HepG2 (cell line): ENCODE measurements around the gene PIK3C3. TPM values are rescaled to one million over a fixed set of nuclear protein-coding genes. Genes with fewer than 3 reads are reported as not detected.

Experiments used
- CEBPB ChIP-seq: IDR thresholded peaks from 2 replicates; pipeline ENCODE4 v1.6.1; 2011; ENCODE audit warnings: low read depth, low read length, improper control_type of control experiment, borderline replicate concordance
- CEBPG ChIP-seq: IDR thresholded peaks from 2 replicates; pipeline ENCODE4 v1.6.1; 2016
- DR1 ChIP-seq: sonication (generic); formaldehyde crosslinking; IDR thresholded peaks from 2 replicates; pipeline ENCODE4 v1.8.0; 2021; ENCODE audit warnings: mild to moderate bottlenecking, missing genetic modification reagents, inconsistent platforms
- EHMT2 ChIP-seq: fragments of 200-600 bp; sonication (generic); IDR thresholded peaks from 2 replicates; pipeline ENCODE4 v1.7.0; 2017; ENCODE audit warnings: antibody characterized with exemption, low read depth, low read length, borderline replicate concordance
- ELF3 ChIP-seq: IDR thresholded peaks from 2 replicates; pipeline ENCODE4 v1.6.1; 2016; ENCODE audit warnings: missing genetic modification reagents, missing compliant biosample characterization
- ETV5 ChIP-seq: IDR thresholded peaks from 2 replicates; pipeline ENCODE4 v1.6.1; 2018; ENCODE audit warnings: missing biosample characterization, missing genetic modification reagents, inconsistent platforms, borderline replicate concordance
- FOSL2 ChIP-seq: sonication (generic); formaldehyde crosslinking; IDR thresholded peaks from 2 replicates; pipeline ENCODE4 v1.4.0; 2020; ENCODE audit warnings: missing genetic modification reagents
- GZF1 ChIP-seq: sonication (generic); formaldehyde crosslinking; IDR thresholded peaks from 2 replicates; pipeline ENCODE4 v1.5.1; 2020; ENCODE audit warnings: mild to moderate bottlenecking, missing genetic modification reagents
- KLF13 ChIP-seq: sonication (generic); formaldehyde crosslinking; IDR thresholded peaks from 2 replicates; pipeline ENCODE4 v1.4.0; 2020; ENCODE audit warnings: mild to moderate bottlenecking, missing genetic modification reagents
- LCORL ChIP-seq, 2 experiments: fragments of 450-650 bp in 1 of 2; sonication (generic) in 1 of 2; formaldehyde crosslinking in 1 of 2; IDR thresholded peaks; 2 replicates each; pipeline versions ENCODE4 v1.5.0 to v1.6.1; 2017 to 2020; ENCODE audit warnings: antibody characterized with exemption in 1 of 2, missing genetic modification reagents in 1 of 2
- MAFF ChIP-seq: IDR thresholded peaks from 2 replicates; pipeline ENCODE4 v1.6.1; 2011; ENCODE audit warnings: low read depth, low read length, improper control_type of control experiment
- MAFK ChIP-seq, 2 experiments: IDR thresholded peaks in 1 of 2; conservative IDR thresholded peaks in 1 of 2; 2 replicates each; pipeline ENCODE4 v1.6.1; 2011; ENCODE audit warnings: improper control_type of control experiment in 2 of 2, low read length in 2 of 2
- MED8 ChIP-seq: sonication (generic); formaldehyde crosslinking; IDR thresholded peaks from 2 replicates; pipeline ENCODE4 v1.8.1; 2023; ENCODE audit warnings: mild to moderate bottlenecking, missing genetic modification reagents; ENCODE audit not compliant: insufficient replicate concordance
- NCOR1 ChIP-seq: fragments of 200-600 bp; sonication (generic); IDR thresholded peaks from 2 replicates; pipeline ENCODE4 v1.7.0; 2017; ENCODE audit warnings: antibody characterized with exemption, low read length, borderline replicate concordance
- NFE2L2 ChIP-seq: fragments of 150-350 bp; IDR thresholded peaks from 2 replicates; pipeline ENCODE4 v1.6.1; 2014; ENCODE audit warnings: low read length
- POGZ ChIP-seq: sonication (generic); formaldehyde crosslinking; IDR thresholded peaks from 2 replicates; pipeline ENCODE4 v1.4.0; 2020; ENCODE audit warnings: mild to moderate bottlenecking, missing genetic modification reagents
- SOX5 ChIP-seq: IDR thresholded peaks from 2 replicates; pipeline ENCODE4 v1.6.1; 2016; ENCODE audit warnings: borderline replicate concordance
- SOX6 ChIP-seq, 2 experiments: fragments of 450-650 bp in 1 of 2; sonication (generic) in 1 of 2; formaldehyde crosslinking in 1 of 2; IDR thresholded peaks; 2 replicates each; pipeline versions ENCODE4 v1.4.0 to v1.6.1; 2017 to 2020; ENCODE audit warnings: antibody characterized with exemption in 1 of 2, mild to moderate bottlenecking in 1 of 2, missing genetic modification reagents in 1 of 2
- TP53 ChIP-seq: sonication (generic); formaldehyde crosslinking; conservative IDR thresholded peaks from 2 replicates; pipeline ENCODE4 v1.4.0; 2020; ENCODE audit warnings: missing genetic modification reagents
- YEATS4 ChIP-seq: sonication (generic); formaldehyde crosslinking; IDR thresholded peaks from 2 replicates; pipeline ENCODE4 v1.4.0; 2020; ENCODE audit warnings: missing genetic modification reagents, borderline replicate concordance
- ZKSCAN8 ChIP-seq: IDR thresholded peaks from 2 replicates; pipeline ENCODE4 v1.6.1; 2016; ENCODE audit warnings: borderline replicate concordance, missing genetic modification reagents, missing compliant biosample characterization
- ZNF781 ChIP-seq: sonication (generic); formaldehyde crosslinking; IDR thresholded peaks from 2 replicates; pipeline ENCODE4 v1.5.1; 2020; ENCODE audit warnings: borderline replicate concordance, mild to moderate bottlenecking, missing genetic modification reagents; ENCODE audit errors: not compliant biosample characterization
- ZNF792 ChIP-seq: IDR thresholded peaks from 2 replicates; pipeline ENCODE4 v1.6.1; 2016
- polyA plus RNA-seq, 8 experiments: library from polyadenylated mRNA; depleted of rRNA in 3 of 8; stranded (reverse) in 7 of 8; unstranded in 1 of 8; fragments of >200 nt; fragmentation: Illumina TruSeq in 4 of 8; extraction: Trizol in 4 of 8; gene quantifications; 2 replicates each; pipeline versions ENCODE4 v1.2.1 to v1.2.3, GENCODE V29; 2011 to 2016; ENCODE audit warnings: low read depth in 4 of 8, missing spikeins in 1 of 8, mixed read lengths in 1 of 8; ENCODE audit not compliant: insufficient read depth in 1 of 8
- total RNA-seq, 5 experiments: library from RNA; depleted of rRNA; stranded (reverse); fragments of >200 nt; fragmentation: Illumina TruSeq; extraction: Trizol; gene quantifications; 2 replicates each; pipeline ENCODE4 v1.2.3, GENCODE V29; 2016; ENCODE audit warnings: low read depth in 1 of 5
- TF ChIP-seq, protein P1 (sequence below): sonication (generic); formaldehyde crosslinking; IDR thresholded peaks from 2 replicates; pipeline ENCODE4 v1.5.1; 2020; ENCODE audit warnings: missing genetic modification reagents, mild to moderate bottlenecking, borderline replicate concordance
- TF ChIP-seq, protein P2 (sequence below): IDR thresholded peaks from 2 replicates; pipeline ENCODE4 v1.6.1; 2016; ENCODE audit warnings: low read depth
- TF ChIP-seq, protein P3 (sequence below): sonication (generic); formaldehyde crosslinking; IDR thresholded peaks from 2 replicates; pipeline ENCODE4 v1.5.0; 2020; ENCODE audit warnings: mild to moderate bottlenecking, missing genetic modification reagents, borderline replicate concordance

Gene PIK3C3
- total and polyA plus RNA-seq, 2 of the 13 experiments (the other 11 are each of a cell fraction or from before 2014, with no cell fraction given) = 42.8 to 46.4 TPM

DNA sequence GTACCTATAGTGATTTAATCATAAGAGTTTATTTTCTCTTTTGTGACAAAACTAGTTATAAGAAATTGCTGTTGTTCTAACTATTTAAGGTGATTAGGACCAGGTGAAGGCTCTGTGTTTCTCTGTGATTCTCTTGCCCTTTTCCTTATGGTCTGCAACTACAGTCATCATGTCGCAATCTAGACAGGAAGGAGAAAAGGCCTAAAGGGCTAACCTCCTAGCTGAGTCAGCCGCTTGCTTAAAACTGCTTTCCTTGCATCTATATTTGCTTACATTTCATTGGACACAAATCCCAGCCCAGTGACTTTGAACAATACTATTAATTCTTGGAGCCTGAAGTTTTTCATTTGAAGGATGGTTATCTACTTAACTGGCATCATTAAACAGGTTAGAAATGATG is 93.1 kb downstream of the PIK3C3 start (continued):
- TF ChIP-seq ZKSCAN8 (CRISPR knock-in tag) (no peak), ZNF792 (peak; percentile 85; the same call in 1 of the 2 replicates), CEBPG (peak; percentile 93), MAFK (conservative IDR thresholded peaks at IDR 0.05 in 1 of 2, IDR thresholded peaks at IDR 0.05 in 1 of 2; ENCODE audit: low read length in 2 of 2) (peak; percentile 82 to 86), ELF3 (CRISPR knock-in tag) (0 out of 2 replicates have a peak, but pooled peaks have one; percentile 31), YEATS4 (CRISPR knock-in tag) (no peak), ETV5 (CRISPR knock-in tag) (peak; percentile 80; the same call in 1 of the 2 replicates), FOSL2 (CRISPR knock-in tag) (peak; percentile 89), NCOR1 (no peak), LCORL (IDR thresholded peaks at IDR 0.05) (no peak), LCORL (CRISPR knock-in tag; IDR thresholded peaks at IDR 0.05) (no peak), GZF1 (CRISPR knock-in tag) (no peak), SOX5 (CRISPR knock-in tag) (0 out of 2 replicates have a peak, but pooled peaks have one; percentile 23), TP53 (no peak), MED8 (CRISPR knock-in tag) (no peak), DR1 (CRISPR knock-in tag) (no peak), MAFF (peak; percentile 87), POGZ (0 out of 2 replicates have a peak, but pooled peaks have one; percentile 42), SOX6 (IDR thresholded peaks at IDR 0.05) (no peak), SOX6 (CRISPR knock-in tag; IDR thresholded peaks at IDR 0.05) (peak; percentile 29; the same call in 1 of the 2 replicates), CEBPB (peak; percentile 96), EHMT2 (0 out of 2 replicates have a peak, but pooled peaks have one; percentile 44), NFE2L2 (no peak), KLF13 (CRISPR knock-in tag) (no peak), ZNF781 (CRISPR knock-in tag) (no peak)
- TF ChIP-seq, protein P1, sequence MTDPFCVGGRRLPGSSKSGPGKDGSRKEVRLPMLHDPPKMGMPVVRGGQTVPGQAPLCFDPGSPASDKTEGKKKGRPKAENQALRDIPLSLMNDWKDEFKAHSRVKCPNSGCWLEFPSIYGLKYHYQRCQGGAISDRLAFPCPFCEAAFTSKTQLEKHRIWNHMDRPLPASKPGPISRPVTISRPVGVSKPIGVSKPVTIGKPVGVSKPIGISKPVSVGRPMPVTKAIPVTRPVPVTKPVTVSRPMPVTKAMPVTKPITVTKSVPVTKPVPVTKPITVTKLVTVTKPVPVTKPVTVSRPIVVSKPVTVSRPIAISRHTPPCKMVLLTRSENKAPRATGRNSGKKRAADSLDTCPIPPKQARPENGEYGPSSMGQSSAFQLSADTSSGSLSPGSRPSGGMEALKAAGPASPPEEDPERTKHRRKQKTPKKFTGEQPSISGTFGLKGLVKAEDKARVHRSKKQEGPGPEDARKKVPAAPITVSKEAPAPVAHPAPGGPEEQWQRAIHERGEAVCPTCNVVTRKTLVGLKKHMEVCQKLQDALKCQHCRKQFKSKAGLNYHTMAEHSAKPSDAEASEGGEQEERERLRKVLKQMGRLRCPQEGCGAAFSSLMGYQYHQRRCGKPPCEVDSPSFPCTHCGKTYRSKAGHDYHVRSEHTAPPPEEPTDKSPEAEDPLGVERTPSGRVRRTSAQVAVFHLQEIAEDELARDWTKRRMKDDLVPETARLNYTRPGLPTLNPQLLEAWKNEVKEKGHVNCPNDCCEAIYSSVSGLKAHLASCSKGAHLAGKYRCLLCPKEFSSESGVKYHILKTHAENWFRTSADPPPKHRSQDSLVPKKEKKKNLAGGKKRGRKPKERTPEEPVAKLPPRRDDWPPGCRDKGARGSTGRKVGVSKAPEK (CRISPR knock-in tag) = no peak
- TF ChIP-seq, protein P2, sequence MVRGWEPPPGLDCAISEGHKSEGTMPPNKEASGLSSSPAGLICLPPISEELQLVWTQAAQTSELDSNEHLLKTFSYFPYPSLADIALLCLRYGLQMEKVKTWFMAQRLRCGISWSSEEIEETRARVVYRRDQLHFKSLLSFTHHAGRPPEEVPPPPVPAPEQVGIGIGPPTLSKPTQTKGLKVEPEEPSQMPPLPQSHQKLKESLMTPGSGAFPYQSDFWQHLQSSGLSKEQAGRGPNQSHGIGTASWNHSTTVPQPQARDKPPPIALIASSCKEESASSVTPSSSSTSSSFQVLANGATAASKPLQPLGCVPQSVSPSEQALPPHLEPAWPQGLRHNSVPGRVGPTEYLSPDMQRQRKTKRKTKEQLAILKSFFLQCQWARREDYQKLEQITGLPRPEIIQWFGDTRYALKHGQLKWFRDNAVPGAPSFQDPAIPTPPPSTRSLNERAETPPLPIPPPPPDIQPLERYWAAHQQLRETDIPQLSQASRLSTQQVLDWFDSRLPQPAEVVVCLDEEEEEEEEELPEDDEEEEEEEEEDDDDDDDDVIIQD = peak; percentile 59; the same call in 1 of the 2 replicates
- TF ChIP-seq, protein P3, sequence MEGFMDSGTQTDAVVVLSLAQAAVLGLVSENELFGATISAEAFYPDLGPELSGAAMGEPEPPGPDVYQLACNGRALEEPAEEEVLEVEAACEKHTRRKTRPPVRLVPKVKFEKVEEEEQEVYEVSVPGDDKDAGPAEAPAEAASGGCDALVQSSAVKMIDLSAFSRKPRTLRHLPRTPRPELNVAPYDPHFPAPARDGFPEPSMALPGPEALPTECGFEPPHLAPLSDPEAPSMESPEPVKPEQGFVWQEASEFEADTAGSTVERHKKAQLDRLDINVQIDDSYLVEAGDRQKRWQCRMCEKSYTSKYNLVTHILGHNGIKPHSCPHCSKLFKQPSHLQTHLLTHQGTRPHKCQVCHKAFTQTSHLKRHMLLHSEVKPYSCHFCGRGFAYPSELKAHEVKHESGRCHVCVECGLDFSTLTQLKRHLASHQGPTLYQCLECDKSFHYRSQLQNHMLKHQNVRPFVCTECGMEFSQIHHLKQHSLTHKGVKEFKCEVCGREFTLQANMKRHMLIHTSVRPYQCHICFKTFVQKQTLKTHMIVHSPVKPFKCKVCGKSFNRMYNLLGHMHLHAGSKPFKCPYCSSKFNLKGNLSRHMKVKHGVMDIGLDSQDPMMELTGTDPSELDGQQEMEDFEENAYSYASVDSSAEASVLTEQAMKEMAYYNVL (CRISPR knock-in tag) = no peak
